Peyer's patch (tissue), 4 donors: Measurements from ENCODE around the gene TACSTD2.

ENCODE experiments used
- POLR2A ChIP-seq, 2 donors: fragments of 450-650 bp; IDR thresholded peaks; one replicate each; pipeline ENCODE4 v1.5.1; 2017; ENCODE audit warnings: antibody characterized with exemption in 2 of 2, mild to moderate bottlenecking in 2 of 2, moderate library complexity in 2 of 2
- TF ChIP-seq, protein P1 (sequence below), 6 experiments: fragments of 450-650 bp in 4 of 6; fragments of 200-600 bp in 2 of 6; sonication (generic) in 1 of 6; IDR thresholded peaks; one replicate each; pipeline ENCODE4 v1.5.1; 2017 to 2019; ENCODE audit warnings: antibody characterized with exemption in 6 of 6, mild to moderate bottlenecking in 3 of 6, moderate library complexity in 1 of 6

GRCh38 chr1:58570817-58571216, 6.2 kb downstream of the TACSTD2 start:
- TF ChIP-seq, protein P1, sequence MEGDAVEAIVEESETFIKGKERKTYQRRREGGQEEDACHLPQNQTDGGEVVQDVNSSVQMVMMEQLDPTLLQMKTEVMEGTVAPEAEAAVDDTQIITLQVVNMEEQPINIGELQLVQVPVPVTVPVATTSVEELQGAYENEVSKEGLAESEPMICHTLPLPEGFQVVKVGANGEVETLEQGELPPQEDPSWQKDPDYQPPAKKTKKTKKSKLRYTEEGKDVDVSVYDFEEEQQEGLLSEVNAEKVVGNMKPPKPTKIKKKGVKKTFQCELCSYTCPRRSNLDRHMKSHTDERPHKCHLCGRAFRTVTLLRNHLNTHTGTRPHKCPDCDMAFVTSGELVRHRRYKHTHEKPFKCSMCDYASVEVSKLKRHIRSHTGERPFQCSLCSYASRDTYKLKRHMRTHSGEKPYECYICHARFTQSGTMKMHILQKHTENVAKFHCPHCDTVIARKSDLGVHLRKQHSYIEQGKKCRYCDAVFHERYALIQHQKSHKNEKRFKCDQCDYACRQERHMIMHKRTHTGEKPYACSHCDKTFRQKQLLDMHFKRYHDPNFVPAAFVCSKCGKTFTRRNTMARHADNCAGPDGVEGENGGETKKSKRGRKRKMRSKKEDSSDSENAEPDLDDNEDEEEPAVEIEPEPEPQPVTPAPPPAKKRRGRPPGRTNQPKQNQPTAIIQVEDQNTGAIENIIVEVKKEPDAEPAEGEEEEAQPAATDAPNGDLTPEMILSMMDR (IDR thresholded peaks at IDR 0.05) = no peak
- TF ChIP-seq POLR2A (IDR thresholded peaks at IDR 0.05) = no peak
